VCaP (cell line): ENCODE data around the gene MGP.
A peak's percentile ranks its signal among the peaks of the same experiment; 100 is the strongest.

ENCODE experiments used
- H3K27ac ChIP-seq: fragments of 450-650 bp; 2 replicates; pipeline ENCODE4 v1.5.1; 2017
- CTCF ChIP-seq: fragments of 450-650 bp; conservative IDR thresholded peaks from 2 replicates; pipeline ENCODE4 v1.5.1; 2017; ENCODE audit warnings: mild to moderate bottlenecking, moderate library complexity

The MGP gene

GRCh38 chr12:14903386-14904098 lies 17.9 kb upstream of the MGP start:
- no peak for TF ChIP-seq CTCF
- peak overlapping the region; percentile 77; the same call in 1 of the 2 replicates for H3K27ac ChIP-seq

GRCh38 chr12:14902465-14902864 lies 16.8 kb upstream of the MGP start:
- peak overlapping the region; percentile 77 for H3K27ac ChIP-seq
- TF ChIP-seq CTCF: no peak

- no peak for TF ChIP-seq CTCF
- H3K27ac ChIP-seq: no peak overlapping the region
Observed at GRCh38 chr12:14901228-14901562, 15.5 kb upstream of the MGP start.

GRCh38 chr12:14900521-14901227 lies 15.0 kb upstream of the MGP start:
- TF ChIP-seq CTCF: no peak
- H3K27ac ChIP-seq: no peak overlapping the region

GRCh38 chr12:14896521-14897169 lies 11.0 kb upstream of the MGP start:
- TF ChIP-seq CTCF: no peak
- H3K27ac ChIP-seq: no peak overlapping the region

GRCh38 chr12:14893506-14894250 lies 8.0 kb upstream of the MGP start:
- H3K27ac ChIP-seq: no peak overlapping the region
- TF ChIP-seq CTCF: no peak
